Activated B cell treated with CpG ODN at 0.5 μM for 24 hours (primary cell): ENCODE results near the gene B3GNT2. TPM values are rescaled to one million over a fixed set of nuclear protein-coding genes. Genes with fewer than 3 reads are reported as not detected.
"Not testable (repeated sequence)": the region's sequence is repeated elsewhere in the genome, so short reads cannot be mapped to it uniquely, and the experiment has no call there.

ENCODE experiments used
- ATAC-seq: fragments of 200-7000 bp; cut with Tn5 transposase; one replicate; pipeline ENCODE4 v1.10.0; 2021; ENCODE audit warnings: low read depth, mild to moderate bottlenecking, moderate library complexity
- CTCF ChIA-PET: fragments of 350-600 bp; sonication (Branson Sonifier 250); formaldehyde crosslinking; loops from one replicate; lab custom pipeline; 2021; ENCODE audit warnings: antibody characterized with exemption; lab: Charles Lee
- POLR2A ChIA-PET: fragments of 350-600 bp; sonication (Branson Sonifier 250); formaldehyde crosslinking; loops from one replicate; lab custom pipeline; 2021; ENCODE audit warnings: antibody characterized with exemption; lab: Charles Lee
- DNase-seq: peaks from one replicate; pipeline ENCODE4 v3.0.0; 2022
- H3K27ac Mint-ChIP-seq: one replicate; pipeline ENCODE4 v1.8.0; 2020; ENCODE audit warnings: mixed read lengths
- H3K27me3 Mint-ChIP-seq: one replicate; pipeline ENCODE4 v1.8.0; 2021; ENCODE audit warnings: mixed read lengths
- H3K36me3 Mint-ChIP-seq: one replicate; pipeline ENCODE4 v1.8.0; 2021; ENCODE audit warnings: low read depth, mixed read lengths
- H3K4me1 Mint-ChIP-seq: one replicate; pipeline ENCODE4 v1.8.0; 2021; ENCODE audit warnings: mixed read lengths
- H3K4me3 Mint-ChIP-seq: one replicate; pipeline ENCODE4 v1.8.0; 2020; ENCODE audit warnings: mild to moderate bottlenecking, mixed read lengths
- H3K9me3 Mint-ChIP-seq: one replicate; pipeline ENCODE4 v1.8.0; 2020; ENCODE audit warnings: mixed read lengths
- CTCF ChIP-seq: fragments of 200-600 bp; IDR thresholded peaks from one replicate; pipeline ENCODE4 v1.8.0; 2022; ENCODE audit warnings: antibody characterized with exemption, mild to moderate bottlenecking
- intact Hi-C: fragments of 100-400 bp; cut with micrococcal nuclease; formaldehyde crosslinking; loops from one replicate; pipeline ENCODE4 v1.15.1; 2024
- total RNA-seq: library from RNA; stranded (reverse); gene quantifications from 2 replicates; pipeline ENCODE4 v1.2.3, GENCODE V29; 2022

B3GNT2 gene
- 34.0 and 34.9 TPM in 2 replicates for total RNA-seq

GRCh38 chr2:62195421-62196277 is at the start of gene B3GNT2:
B3GNT2 (plus strand) TSS chr2:62196115; CDS start chr2:62222221, 26,106 bp downstream.
- Mint-ChIP-seq H3K4me3 (peak within 1 kb of the TSS; percentile 92), H3K9me3 (no peaks in the 10 kb centered on the region), H3K4me1 (peaks cover 38% of the 10 kb centered on the region), H3K27me3 (no peaks in the 10 kb centered on the region), H3K27ac (peak within 1 kb of the TSS; percentile 89), H3K36me3 (peaks cover 5% of the 10 kb centered on the region)
- DNase-seq = peak; percentile 81
- ChIA-PET CTCF (no interaction called here), POLR2A (interaction anchor here (0.6 to 1.5 kb wide), 10 partner anchors 49 to 342 kb away, joined by 3 to 8 read pairs (median 4); partner anchors contain the start of gene FAM161A)
- intact Hi-C loops = loop anchor here (1.0 to 10.0 kb wide), 12 partner anchors 9 to 1649 kb away; partner anchors contain the start of genes COMMD1, EHBP1, FAM161A and MDH1
- TF ChIP-seq CTCF = no peak
- peak; percentile 81 for ATAC-seq

- ATAC-seq, intact Hi-C loops, H3K27me3 Mint-ChIP-seq, H3K9me3 Mint-ChIP-seq, CTCF ChIA-PET, H3K36me3 Mint-ChIP-seq: not testable (repeated sequence)
- Mint-ChIP-seq H3K4me3 (peak overlapping the region; percentile 65), H3K4me1 (peaks cover 42% of the 10 kb centered on the region), H3K27ac (peak overlapping the region; percentile 46)
- POLR2A ChIA-PET = interaction anchor here (0.7 to 0.9 kb wide), 3 partner anchors 49 to 212 kb away, joined by 3 read pairs; partner anchors contain the start of gene B3GNT2
- peak; percentile 40 for DNase-seq
These were observed 49.1 kb upstream of the B3GNT2 start for GRCh38 chr2:62146790-62147189.

- no peak for DNase-seq
- Mint-ChIP-seq H3K4me1 (peaks cover 34% of the 10 kb centered on the region), H3K4me3 (no peak overlapping the region), H3K27me3 (no peaks in the 10 kb centered on the region), H3K9me3 (no peaks in the 10 kb centered on the region), H3K27ac (no peak overlapping the region), H3K36me3 (no peaks in the 10 kb centered on the region)
- intact Hi-C loops = no loop called here
- POLR2A ChIA-PET = interaction anchor here (0.5 kb wide), 1 partner anchor 33 kb away, joined by 8 read pairs; no protein-coding TSS in a partner anchor
- CTCF ChIA-PET = no interaction called here
- ATAC-seq = no peak
- TF ChIP-seq CTCF = no peak
These were observed 48.2 kb upstream of the B3GNT2 start for GRCh38 chr2:62147610-62148301.

- no peak overlapping the region for H3K4me3 Mint-ChIP-seq
- ATAC-seq (no peak), DNase-seq (no peak)
- no peaks in the 10 kb centered on the region for H3K27me3 Mint-ChIP-seq
- TF ChIP-seq CTCF = no peak
- CTCF ChIA-PET = no interaction called here
- POLR2A ChIA-PET = no interaction called here
- intact Hi-C loops = no loop called here
- H3K9me3 Mint-ChIP-seq = no peaks in the 10 kb centered on the region
- peaks cover 31% of the 10 kb centered on the region for H3K4me1 Mint-ChIP-seq
- H3K27ac Mint-ChIP-seq = no peak overlapping the region
- H3K36me3 Mint-ChIP-seq = no peaks in the 10 kb centered on the region
These were observed 46.2 kb upstream of the B3GNT2 start for GRCh38 chr2:62149708-62150107.

- Mint-ChIP-seq H3K27ac (no peak overlapping the region), H3K9me3 (peaks cover 4% of the 10 kb centered on the region), H3K4me1 (peaks cover 21% of the 10 kb centered on the region), H3K27me3 (no peaks in the 10 kb centered on the region), H3K36me3 (peaks cover 2% of the 10 kb centered on the region), H3K4me3 (no peak overlapping the region)
- TF ChIP-seq CTCF = no peak
- DNase-seq (no peak), ATAC-seq (no peak)
- POLR2A ChIA-PET = interaction anchor here (0.6 kb wide), 1 partner anchor 282 kb away, joined by 4 read pairs; no protein-coding TSS in a partner anchor
- CTCF ChIA-PET = no interaction called here
- intact Hi-C loops = no loop called here
These were observed 45.2 kb upstream of the B3GNT2 start for GRCh38 chr2:62150597-62151305.
